GM19328 (cell line): ENCODE measurements around the gene PRL.

Experiments
- ATAC-seq: cut with Tn5 transposase; IDR thresholded peaks from one replicate; pipeline ENCODE4 v1.9.1; 2021; ENCODE audit warnings: mild to moderate bottlenecking, moderate library complexity; ENCODE audit not compliant: unreplicated experiment

Gene PRL

GRCh38 chr6:22295145-22295544, 1.7 kb downstream of the PRL start:
- ATAC-seq = no peak

DNA sequence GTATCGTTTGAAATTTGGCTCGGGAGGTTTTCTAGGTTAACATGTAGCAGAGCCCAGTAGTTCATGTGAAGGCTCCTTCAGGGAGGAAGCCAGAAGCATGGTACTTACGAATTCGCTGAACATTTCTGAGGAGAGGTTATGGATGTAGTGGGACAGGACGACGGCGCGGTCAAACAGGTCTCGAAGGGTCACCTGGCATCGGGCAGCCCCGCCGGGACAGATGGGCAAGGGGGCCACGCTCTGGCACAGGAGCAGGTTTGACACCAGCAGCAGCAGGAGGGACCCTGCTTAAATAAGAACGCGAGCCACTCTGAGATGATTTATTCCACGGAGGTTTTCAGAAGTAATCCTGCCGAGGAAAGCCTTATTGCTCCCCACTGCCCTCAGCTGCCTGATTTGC, 2.5 kb downstream of the PRL start:
- no peak for ATAC-seq

GRCh38 chr6:22290045-22290444, 6.8 kb downstream of the PRL start:
- ATAC-seq = no peak

DNA sequence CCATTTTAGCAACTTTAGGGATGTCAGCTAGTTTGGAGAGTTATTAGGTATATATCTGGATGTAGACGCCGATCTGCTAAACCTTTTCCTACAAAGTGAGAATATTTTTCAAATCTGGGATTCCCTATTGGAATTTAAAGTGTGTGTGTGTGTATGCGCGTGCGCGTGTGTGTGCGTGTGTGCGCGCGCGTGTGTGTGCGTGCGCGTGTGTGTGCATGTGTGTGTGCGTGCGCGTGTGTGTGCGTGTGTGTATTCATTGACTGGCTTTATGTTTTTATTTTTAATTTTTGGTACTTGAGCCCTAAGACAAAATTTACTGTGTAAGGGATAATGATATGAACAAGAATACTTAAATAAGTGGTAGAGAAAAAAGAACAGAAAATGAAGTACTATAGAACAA, 8.1 kb downstream of the PRL start:
- ATAC-seq = no peak

DNA sequence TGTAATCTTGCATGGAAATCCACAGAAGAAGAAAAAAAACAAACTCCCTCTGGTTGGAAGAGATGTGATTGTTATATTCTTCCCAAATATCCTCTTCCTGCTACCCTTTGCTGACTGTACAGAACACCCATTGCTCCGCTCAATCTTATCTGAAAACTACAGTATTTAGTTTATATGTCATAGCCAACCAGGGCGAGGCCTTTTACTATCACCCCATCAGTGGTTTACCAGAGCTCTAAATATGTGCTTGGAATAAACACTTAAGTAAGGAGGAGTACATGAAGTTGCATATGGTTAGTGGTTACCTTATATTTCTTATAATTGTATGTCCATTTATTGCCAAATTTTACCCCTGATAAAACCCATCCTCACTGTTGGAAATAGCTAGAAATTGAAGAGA, 12.2 kb downstream of the PRL start:
- no peak for ATAC-seq

- no peak for ATAC-seq
Observed at GRCh38 chr6:22281341-22282085, 15.3 kb downstream of the PRL start.

DNA sequence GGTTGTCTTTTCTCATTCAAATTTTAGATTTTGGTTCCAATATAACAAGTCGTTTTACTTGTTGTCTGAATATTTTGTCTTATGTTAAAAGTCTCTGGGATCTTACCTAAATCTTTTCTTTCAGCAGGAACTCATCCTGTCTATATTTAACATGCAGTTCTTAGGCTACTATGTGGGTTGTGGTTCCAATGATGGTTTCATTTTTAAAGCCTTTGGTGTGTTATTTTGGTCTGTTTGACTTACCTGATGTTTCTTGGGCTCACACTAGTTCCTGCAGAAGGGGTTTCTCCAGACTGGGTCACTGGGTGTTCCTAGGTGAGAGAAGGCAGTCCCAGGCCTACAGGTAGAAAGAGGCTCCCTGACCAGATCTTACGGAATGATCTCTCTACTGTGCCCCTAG, 17.4 kb downstream of the PRL start:
- no peak for ATAC-seq

DNA sequence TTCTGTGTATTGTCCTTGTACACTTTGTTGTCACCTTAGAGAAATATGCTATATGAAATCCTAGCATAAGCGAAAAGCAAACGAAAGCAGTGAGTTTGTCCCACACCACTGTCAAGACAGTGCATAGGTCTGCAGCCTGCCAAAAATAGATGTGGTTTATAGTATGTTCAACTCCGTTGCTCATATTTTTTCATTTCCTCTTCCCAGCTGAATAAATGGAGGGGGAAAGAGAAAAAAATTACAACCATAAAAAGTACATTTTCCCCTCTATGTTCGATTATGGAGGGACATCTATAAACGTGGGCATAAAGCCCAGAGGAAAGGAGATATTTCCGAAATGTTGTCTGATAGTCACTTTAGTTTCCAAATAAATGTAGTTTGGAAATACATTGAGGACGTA, 25.8 kb downstream of the PRL start:
- peak; percentile 61 for ATAC-seq

DNA sequence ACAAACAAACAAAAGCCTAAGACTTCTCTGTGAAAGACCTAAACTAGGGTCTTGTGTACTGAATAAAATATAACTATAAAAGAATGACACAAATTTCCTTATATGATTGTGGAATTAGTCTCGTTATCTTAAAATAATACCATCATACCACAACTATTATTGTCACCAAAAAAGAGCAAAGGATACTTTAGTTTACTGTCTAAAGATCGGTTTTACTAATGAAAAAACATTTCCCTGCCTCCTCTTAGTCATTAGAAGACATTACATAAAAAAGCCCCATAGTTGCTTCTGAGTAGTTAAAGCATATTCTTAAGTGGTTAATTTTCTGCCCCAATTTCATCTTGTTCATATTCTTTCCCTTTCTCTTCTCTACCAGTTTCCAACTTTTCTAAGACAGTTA, 33.1 kb downstream of the PRL start:
- ATAC-seq = no peak

DNA sequence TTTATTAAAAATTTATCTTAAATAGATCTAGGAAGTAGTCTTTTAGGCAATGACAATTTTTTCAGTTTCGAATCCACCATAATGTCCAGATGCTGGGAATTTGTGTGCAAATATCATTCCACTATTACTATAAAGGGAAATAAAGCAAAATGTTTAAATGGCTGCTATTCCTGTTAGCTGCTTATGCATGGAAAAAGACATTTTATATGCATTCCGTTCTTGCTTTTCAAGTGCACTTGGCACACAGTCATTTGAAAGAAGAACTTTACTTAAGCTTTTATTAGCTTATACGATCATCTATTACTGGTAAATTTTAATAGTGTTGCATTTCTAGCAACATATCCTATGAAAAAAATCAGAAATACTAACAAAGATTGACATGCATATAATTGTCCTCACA, 42.0 kb downstream of the PRL start:
- no peak for ATAC-seq

DNA sequence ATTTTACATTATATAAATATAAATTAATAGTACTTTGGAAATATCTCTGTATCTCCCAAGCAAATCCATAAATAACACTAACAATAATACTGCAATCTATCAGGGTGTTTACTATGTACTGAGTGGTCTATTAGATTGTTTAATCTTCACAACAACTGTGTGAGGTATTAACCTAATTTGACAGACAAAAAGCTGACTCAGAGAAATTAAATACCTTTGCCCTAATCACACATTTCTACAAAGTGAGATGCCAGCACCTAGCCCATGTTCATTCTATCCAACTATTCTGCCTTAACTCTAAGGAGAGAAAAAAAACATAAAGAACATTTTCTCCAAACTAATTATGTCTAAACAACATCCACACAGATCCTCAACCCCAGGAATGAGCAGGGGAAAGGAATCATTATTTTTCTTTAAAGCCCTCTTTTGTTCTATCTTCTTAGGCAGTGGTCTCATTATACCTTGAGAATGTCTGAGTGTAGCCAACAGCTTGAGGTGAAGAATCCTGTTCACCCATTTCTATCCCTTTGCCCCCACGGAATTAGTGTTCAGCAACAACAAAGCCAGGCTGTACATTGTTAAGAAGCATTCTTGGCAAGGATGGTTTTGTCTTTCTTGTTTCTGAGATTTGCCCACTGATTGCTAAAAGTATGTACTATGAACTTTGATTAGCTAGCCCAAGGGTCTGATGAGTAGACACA, 42.7 kb downstream of the PRL start:
- no peak for ATAC-seq

DNA sequence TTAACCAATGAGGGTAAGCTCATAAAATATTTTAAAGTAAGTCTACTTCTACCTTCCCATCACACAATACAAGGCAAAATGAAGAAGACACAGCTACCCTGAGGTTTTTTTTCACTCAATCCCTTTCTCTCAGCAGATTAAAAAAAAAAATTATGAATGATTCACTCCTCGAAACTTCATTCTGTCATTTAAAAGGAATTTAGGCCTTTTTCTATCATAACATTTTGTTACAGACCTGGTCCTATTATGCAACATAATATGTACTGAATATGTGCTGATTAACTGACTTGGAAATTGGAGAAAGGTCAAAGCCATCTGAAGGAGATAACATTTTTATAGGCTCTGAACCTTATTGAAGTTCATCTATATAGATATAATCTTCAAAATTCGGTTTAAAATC, 45.5 kb downstream of the PRL start:
- no peak for ATAC-seq

DNA sequence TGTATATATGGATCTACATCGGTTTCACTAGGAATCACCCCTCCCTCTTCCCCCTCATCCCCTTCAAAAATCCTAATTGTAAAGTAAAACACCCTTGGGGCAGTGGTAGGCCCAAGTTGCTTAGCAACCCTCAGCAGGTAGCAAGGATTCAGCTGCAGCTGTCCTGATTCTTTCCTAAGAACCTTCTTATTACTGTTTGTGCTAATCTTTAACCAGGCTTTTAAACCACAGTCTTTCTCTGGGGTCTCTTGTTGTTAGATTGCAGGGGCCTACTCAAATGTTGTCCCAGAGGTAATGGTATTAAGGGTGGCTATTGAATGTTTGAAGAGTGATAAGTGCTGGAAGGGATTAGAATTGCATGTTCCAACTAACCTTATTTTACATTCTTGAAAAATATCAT, 46.4 kb downstream of the PRL start:
- no peak for ATAC-seq

DNA sequence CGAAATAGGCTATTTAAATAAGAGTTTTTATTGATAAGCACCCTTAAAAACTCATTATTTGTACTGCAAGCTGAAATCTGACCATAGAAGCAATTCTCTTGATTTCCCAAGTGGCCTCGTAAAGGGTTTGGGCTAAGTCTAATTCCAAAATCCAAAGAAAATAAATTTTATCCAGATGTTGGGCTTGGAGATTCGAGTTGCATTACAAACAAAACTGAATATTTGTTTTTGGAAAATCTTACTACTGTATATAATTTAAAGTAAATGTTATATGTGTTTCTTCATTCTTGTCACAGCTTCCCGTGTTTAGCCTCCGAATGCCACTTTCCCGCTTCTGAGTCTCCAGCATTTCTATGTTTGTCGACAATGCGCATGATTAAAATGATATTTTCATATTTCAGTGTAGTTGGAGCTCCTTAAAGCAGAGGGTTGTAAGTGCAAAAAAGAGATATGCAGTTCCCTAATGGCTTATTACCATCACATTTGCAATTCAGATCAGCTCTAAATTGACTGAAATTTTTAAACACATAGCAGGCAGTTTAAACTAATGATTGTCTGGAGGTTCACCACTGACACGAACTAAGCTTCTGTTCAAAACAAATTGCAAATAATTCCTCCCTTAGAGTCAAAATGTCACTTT, 47.0 kb downstream of the PRL start:
- no peak for ATAC-seq

GRCh38 chr6:22248513-22249308, 48.1 kb downstream of the PRL start:
- ATAC-seq = no peak

- no peak for ATAC-seq
Observed at GRCh38 chr6:22247916-22248482, 48.8 kb downstream of the PRL start.

GRCh38 chr6:22240025-22240424, 56.8 kb downstream of the PRL start:
- ATAC-seq = no peak

DNA sequence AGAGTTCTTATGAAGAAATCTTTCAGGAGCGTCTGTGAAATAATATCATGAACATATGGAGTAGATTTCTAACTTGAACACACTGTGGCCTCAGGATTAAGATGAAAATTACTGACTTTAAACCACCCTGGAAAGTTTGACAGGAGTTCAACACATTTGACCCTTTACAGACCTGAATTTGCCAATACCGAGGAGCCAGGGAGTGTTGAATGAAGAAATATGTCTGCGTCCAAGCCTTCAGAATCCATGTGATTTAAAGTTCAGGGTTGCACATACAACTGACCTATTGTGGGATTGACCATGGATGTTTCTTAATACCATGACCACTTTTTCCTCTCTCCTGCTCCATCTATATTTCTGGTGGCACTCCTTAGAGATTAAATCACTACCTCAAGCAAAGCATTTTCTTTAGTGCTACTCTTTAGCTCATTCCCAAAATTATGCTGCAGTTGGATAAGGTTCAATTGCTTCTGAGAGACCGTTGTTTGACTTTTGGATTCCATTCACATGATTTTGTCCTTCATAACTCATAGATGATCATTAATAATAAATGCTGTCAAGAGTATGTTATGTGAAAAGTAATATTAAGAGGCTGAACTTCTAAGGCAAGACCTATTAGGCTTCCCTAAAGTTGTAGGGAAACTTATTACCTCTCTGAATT, 57.4 kb downstream of the PRL start:
- ATAC-seq = no peak

- ATAC-seq = no peak
Observed at GRCh38 chr6:22238861-22239260, 58.0 kb downstream of the PRL start.

GRCh38 chr6:22237526-22237925, 59.3 kb downstream of the PRL start:
- no peak for ATAC-seq
